OCI-LY3 (cell line): ENCODE measurements around the gene KIFAP3.

Experiments
- EZH2phosphoT487 ChIP-seq: fragments of 200-600 bp; shearing (Covaris generic); IDR thresholded peaks from 2 replicates; pipeline ENCODE4 v1.6.1; 2018; ENCODE audit warnings: antibody characterized with exemption, mixed run types, low read depth
- TF ChIP-seq, protein P1 (sequence below): fragments of 200-600, 300-600 bp; sonication (generic); IDR thresholded peaks from 2 replicates; pipeline ENCODE4 v1.5.1; 2014; ENCODE audit warnings: antibody characterized with exemption, low read length, low read depth

DNA sequence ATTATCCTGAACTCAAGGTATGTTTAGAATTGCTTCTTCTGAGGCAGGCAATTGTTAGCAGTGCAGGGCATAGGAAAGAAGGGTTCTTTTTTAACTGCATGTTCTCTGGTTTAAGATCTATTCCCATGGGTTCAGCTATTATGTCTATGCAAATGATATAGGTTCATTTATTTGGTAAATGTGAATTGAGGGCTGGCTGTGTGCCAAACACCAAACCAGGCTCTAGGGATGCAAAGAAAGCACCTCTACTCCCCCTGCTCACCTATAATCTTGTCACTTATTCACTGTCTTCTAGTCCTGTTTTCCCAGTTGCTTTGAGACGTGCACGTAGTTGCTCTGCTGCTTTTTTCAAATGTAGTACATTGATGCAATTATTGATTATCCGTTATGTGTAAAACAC lies 691 bp upstream of the KIFAP3 start:
- TF ChIP-seq, protein P1, sequence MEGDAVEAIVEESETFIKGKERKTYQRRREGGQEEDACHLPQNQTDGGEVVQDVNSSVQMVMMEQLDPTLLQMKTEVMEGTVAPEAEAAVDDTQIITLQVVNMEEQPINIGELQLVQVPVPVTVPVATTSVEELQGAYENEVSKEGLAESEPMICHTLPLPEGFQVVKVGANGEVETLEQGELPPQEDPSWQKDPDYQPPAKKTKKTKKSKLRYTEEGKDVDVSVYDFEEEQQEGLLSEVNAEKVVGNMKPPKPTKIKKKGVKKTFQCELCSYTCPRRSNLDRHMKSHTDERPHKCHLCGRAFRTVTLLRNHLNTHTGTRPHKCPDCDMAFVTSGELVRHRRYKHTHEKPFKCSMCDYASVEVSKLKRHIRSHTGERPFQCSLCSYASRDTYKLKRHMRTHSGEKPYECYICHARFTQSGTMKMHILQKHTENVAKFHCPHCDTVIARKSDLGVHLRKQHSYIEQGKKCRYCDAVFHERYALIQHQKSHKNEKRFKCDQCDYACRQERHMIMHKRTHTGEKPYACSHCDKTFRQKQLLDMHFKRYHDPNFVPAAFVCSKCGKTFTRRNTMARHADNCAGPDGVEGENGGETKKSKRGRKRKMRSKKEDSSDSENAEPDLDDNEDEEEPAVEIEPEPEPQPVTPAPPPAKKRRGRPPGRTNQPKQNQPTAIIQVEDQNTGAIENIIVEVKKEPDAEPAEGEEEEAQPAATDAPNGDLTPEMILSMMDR = no peak
- TF ChIP-seq EZH2phosphoT487 = no peak
